Mammary epithelial cell (primary cell): ENCODE results near the gene KCNJ18.
"Not testable (repeated sequence)": the region's sequence is repeated elsewhere in the genome, so short reads cannot be mapped to it uniquely, and the experiment has no call there.

Experiments
- CTCF ChIP-seq, 2 donors: IDR thresholded peaks in 1 of 2; conservative IDR thresholded peaks in 1 of 2; 2 replicates each; pipeline ENCODE4 v1.5.1; 2011 to 2012; ENCODE audit warnings: inconsistent platforms in 2 of 2, low read length in 2 of 2, mild to moderate bottlenecking in 2 of 2, control low read depth in 1 of 2, low read depth in 1 of 2; ENCODE audit not compliant: insufficient read depth in 1 of 2; ENCODE audit errors: extremely low read depth in 1 of 2
- EZH2 ChIP-seq: IDR thresholded peaks from 2 replicates; pipeline ENCODE4 v1.6.1; 2012; ENCODE audit warnings: low read length, inconsistent platforms, borderline replicate concordance

GRCh38 chr17:21673451-21674241 lies 18.7 kb upstream of the KCNJ18 start:
- not testable (repeated sequence) for TF ChIP-seq CTCF (conservative IDR thresholded peaks at IDR 0.05 in 1 of 2, IDR thresholded peaks at IDR 0.05 in 1 of 2; ENCODE audit: extremely low read depth in 1 of 2, insufficient read depth in 1 of 2, low read depth in 1 of 2, low read length in 2 of 2); EZH2
